Adrenal gland (tissue), 5 donors: ENCODE data around the gene SOBP.

Experiments
- CTCF ChIP-seq, 6 experiments: fragments of 450-650 bp in 4 of 6; fragments of 200-600 bp in 2 of 6; sonication (generic) in 1 of 6; IDR thresholded peaks; 1 replicate in 5 of 6; 2 replicates in 1 of 6; pipeline versions ENCODE4 v1.5.1 to v1.8.0; 2016 to 2021; ENCODE audit warnings: antibody characterized with exemption in 6 of 6, mild to moderate bottlenecking in 2 of 6, moderate library complexity in 1 of 6
- POLR2A ChIP-seq, 2 donors: fragments of 450-650 bp; IDR thresholded peaks; one replicate each; pipeline ENCODE4 v1.6.1; 2017; ENCODE audit warnings: antibody characterized with exemption in 2 of 2, mild to moderate bottlenecking in 2 of 2, moderate library complexity in 1 of 2
- donor health status: DM: no; HTN: no; CAD: no.

- TF ChIP-seq POLR2A (IDR thresholded peaks at IDR 0.05) (no peak), CTCF (IDR thresholded peaks at IDR 0.05) (no peak)
Measured at GRCh38 chr6:107637316-107638315, 147.7 kb downstream of the SOBP start.
